Upper lobe of left lung (tissue), 4 donors: ENCODE data around the gene RPL12.

Experiments
- CTCF ChIP-seq, 6 experiments: fragments of 450-650 bp in 4 of 6; fragments of 200-600 bp in 2 of 6; sonication (generic) in 2 of 6; IDR thresholded peaks; one replicate each; pipeline ENCODE4 v1.5.1; 2016 to 2019; ENCODE audit warnings: antibody characterized with exemption in 6 of 6
- EP300 ChIP-seq, 4 donors: sonication (generic); formaldehyde crosslinking; IDR thresholded peaks; one replicate each; pipeline ENCODE4 v1.5.1; 2017; ENCODE audit warnings: antibody characterized with exemption in 4 of 4, control low read depth in 2 of 4
- POLR2A ChIP-seq, 4 donors: fragments of 450-650 bp; IDR thresholded peaks; one replicate each; pipeline ENCODE4 v1.5.1; 2016 to 2017; ENCODE audit warnings: antibody characterized with exemption in 4 of 4, mild to moderate bottlenecking in 2 of 4
- POLR2AphosphoS5 ChIP-seq, 2 donors: sonication (generic); formaldehyde crosslinking; IDR thresholded peaks; one replicate each; pipeline ENCODE4 v1.5.1; 2017; ENCODE audit warnings: antibody characterized with exemption in 2 of 2

GRCh38 chr9:127497656-127498290 lies 46.6 kb upstream of the RPL12 start:
- TF ChIP-seq CTCF (IDR thresholded peaks at IDR 0.05) (no peak), POLR2A (IDR thresholded peaks at IDR 0.05) (no peak), POLR2AphosphoS5 (IDR thresholded peaks at IDR 0.05) (no peak), EP300 (IDR thresholded peaks at IDR 0.05) (no peak)
